Measurements from ENCODE around the gene SPAG8. TPM values are rescaled to one million over a fixed set of nuclear protein-coding genes. Genes with fewer than 3 reads are reported as not detected.

The SPAG8 gene
- total and polyA plus RNA-seq, 9 of the 15 experiments (the other 6 are each of a cell fraction or from before 2014, with no cell fraction given), result 0.03 to 0.47 (median 0.21) TPM

DNA sequence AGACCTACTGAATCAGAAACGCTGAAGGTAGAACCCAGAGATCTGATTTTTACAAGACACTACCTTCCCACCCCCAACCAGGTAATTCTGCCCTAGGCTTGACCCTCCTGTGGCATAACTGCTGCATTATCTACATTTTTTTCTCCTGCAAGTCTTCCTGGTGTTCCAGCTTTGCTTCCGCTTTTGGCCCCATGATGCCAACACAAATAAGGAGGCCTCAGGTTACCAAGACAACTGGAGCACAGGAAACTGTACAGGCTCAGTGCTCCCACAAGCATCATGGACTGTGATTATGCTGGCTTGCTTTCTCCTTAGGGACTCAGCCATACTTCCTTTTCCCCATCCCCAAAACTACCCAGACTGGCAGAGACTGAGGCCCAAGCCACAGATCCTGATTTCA, 51.4 kb downstream of the SPAG8 start:
- no peaks in the 10 kb centered on the region for H3K36me3 ChIP-seq (ENCODE audit: control insufficient read depth, insufficient read depth, low read length)
- intact Hi-C loops (cut with micrococcal nuclease) (no loop called here), in situ Hi-C loops (cut with MboI) (no loop called here)
- no peak for ATAC-seq
- no peak overlapping the region for H3K27ac ChIP-seq (ENCODE audit: extremely low read depth, low read depth, low read length)
- no peaks in the 10 kb centered on the region for H3K9me3 ChIP-seq (replicated peaks; ENCODE audit: control insufficient read depth, insufficient read depth, low read depth, low read length)
- TF ChIP-seq MCM7 (IDR thresholded peaks at IDR 0.05) (no peak), EP400 (IDR thresholded peaks at IDR 0.05) (no peak)
- TF ChIP-seq, protein P1, sequence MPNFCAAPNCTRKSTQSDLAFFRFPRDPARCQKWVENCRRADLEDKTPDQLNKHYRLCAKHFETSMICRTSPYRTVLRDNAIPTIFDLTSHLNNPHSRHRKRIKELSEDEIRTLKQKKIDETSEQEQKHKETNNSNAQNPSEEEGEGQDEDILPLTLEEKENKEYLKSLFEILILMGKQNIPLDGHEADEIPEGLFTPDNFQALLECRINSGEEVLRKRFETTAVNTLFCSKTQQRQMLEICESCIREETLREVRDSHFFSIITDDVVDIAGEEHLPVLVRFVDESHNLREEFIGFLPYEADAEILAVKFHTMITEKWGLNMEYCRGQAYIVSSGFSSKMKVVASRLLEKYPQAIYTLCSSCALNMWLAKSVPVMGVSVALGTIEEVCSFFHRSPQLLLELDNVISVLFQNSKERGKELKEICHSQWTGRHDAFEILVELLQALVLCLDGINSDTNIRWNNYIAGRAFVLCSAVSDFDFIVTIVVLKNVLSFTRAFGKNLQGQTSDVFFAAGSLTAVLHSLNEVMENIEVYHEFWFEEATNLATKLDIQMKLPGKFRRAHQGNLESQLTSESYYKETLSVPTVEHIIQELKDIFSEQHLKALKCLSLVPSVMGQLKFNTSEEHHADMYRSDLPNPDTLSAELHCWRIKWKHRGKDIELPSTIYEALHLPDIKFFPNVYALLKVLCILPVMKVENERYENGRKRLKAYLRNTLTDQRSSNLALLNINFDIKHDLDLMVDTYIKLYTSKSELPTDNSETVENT (CRISPR knock-in tag; IDR thresholded peaks at IDR 0.05), result no peak
- no peak overlapping the region for H3K4me3 ChIP-seq
- ChIA-PET CTCF (ENCODE audit: low intra/inter-chr PET ratio) (no interaction called here), POLR2A (interaction anchor here (0.6 to 1.2 kb wide), 2 partner anchors 11 to 75 kb away, joined by 3 to 5 read pairs; no protein-coding TSS in a partner anchor)
- H3K79me2 ChIP-seq (ENCODE audit: control insufficient read depth, insufficient read depth, low read length), result peaks cover 53% of the 10 kb centered on the region
- BruUV-seq (replicated peaks), result no TSS peak
- no peak for DNase-seq (ENCODE audit: extremely low read depth in 1 of 4, low spot score in 3 of 4)
- no peak overlapping the region for H3K9ac ChIP-seq (ENCODE audit: insufficient read depth in 1 of 2, low read depth in 2 of 2, low read length in 2 of 2)
- no peak for FAIRE-seq
- H4K20me1 ChIP-seq (replicated peaks; ENCODE audit: control insufficient read depth, insufficient read depth, low read length), result no peaks in the 10 kb centered on the region
- H3K4me1 ChIP-seq (replicated peaks in 1 of 2; ENCODE audit: control insufficient read depth in 2 of 2, insufficient read depth in 2 of 2, low read length in 2 of 2), result peaks cover 0 to 9% of the 10 kb centered on the region in 2 experiments; a peak in 3 of 5 replicates
- H2AFZ ChIP-seq (ENCODE audit: low read depth, low read length), result no peak overlapping the region
- no peak overlapping the region for H3K4me2 ChIP-seq (ENCODE audit: insufficient read depth, low read length)
- no peaks in the 10 kb centered on the region for H3K27me3 ChIP-seq (ENCODE audit: control insufficient read depth in 2 of 2, insufficient read depth in 2 of 2, low read length in 2 of 2)
- WGBS (ENCODE audit: insufficient coverage, low coverage, missing lambda C conversion rate), result 86% methylated on average over 2 of the region's 2 CpGs
- H3K9me1 ChIP-seq (ENCODE audit: control insufficient read depth, insufficient read depth, low read length), result no peaks in the 10 kb centered on the region

DNA sequence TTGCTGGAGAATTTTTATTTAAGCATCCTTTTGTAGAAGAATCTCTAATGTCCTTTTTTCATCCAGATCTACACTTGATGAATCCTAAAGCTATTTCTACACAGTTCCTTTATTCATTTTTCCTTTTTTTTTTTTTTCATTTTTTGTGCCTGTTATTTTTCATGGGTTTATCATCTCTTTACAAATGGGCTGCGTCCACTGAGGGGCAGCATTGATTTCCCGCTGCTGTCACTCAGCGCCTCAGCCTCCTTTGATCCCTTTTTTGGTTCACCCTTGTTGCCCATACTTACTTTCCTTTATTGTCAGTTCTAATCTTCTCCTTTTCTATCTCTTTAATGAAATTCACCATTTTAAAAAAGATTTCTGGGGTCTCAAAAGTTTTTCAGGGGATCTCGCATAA, 52.3 kb downstream of the SPAG8 start:
- no peak for FAIRE-seq
- Histone ChIP-seq H3K27ac (ENCODE audit: extremely low read depth, low read depth, low read length) (no peak overlapping the region), H3K79me2 (ENCODE audit: control insufficient read depth, insufficient read depth, low read length) (peaks cover 53% of the 10 kb centered on the region), H3K9me3 (replicated peaks; ENCODE audit: control insufficient read depth, insufficient read depth, low read depth, low read length) (no peaks in the 10 kb centered on the region), H3K36me3 (ENCODE audit: control insufficient read depth, insufficient read depth, low read length) (no peaks in the 10 kb centered on the region; the same call in 2 of the 3 replicates), H3K4me1 (replicated peaks in 1 of 2; ENCODE audit: control insufficient read depth in 2 of 2, insufficient read depth in 2 of 2, low read length in 2 of 2) (peaks cover 3 to 9% of the 10 kb centered on the region in 2 experiments; a peak in 3 of 5 replicates), H3K4me2 (ENCODE audit: insufficient read depth, low read length) (no peak overlapping the region), H3K9me1 (ENCODE audit: control insufficient read depth, insufficient read depth, low read length) (no peaks in the 10 kb centered on the region), H3K27me3 (ENCODE audit: control insufficient read depth in 2 of 2, insufficient read depth in 2 of 2, low read length in 2 of 2) (no peaks in the 10 kb centered on the region), H3K4me3 (no peak overlapping the region), H4K20me1 (replicated peaks; ENCODE audit: control insufficient read depth, insufficient read depth, low read length) (no peaks in the 10 kb centered on the region), H3K9ac (ENCODE audit: insufficient read depth in 1 of 2, low read depth in 2 of 2, low read length in 2 of 2) (no peak overlapping the region), H2AFZ (ENCODE audit: low read depth, low read length) (no peak overlapping the region)
- in situ Hi-C loops (cut with MboI), result no loop called here
- ATAC-seq, result no peak
- DNase-seq (ENCODE audit: extremely low read depth in 1 of 4, low spot score in 3 of 4), result no peak
- WGBS (ENCODE audit: insufficient coverage, low coverage, missing lambda C conversion rate), result 74% methylated on average over 4 of the region's 4 CpGs
- TF ChIP-seq, protein P2, sequence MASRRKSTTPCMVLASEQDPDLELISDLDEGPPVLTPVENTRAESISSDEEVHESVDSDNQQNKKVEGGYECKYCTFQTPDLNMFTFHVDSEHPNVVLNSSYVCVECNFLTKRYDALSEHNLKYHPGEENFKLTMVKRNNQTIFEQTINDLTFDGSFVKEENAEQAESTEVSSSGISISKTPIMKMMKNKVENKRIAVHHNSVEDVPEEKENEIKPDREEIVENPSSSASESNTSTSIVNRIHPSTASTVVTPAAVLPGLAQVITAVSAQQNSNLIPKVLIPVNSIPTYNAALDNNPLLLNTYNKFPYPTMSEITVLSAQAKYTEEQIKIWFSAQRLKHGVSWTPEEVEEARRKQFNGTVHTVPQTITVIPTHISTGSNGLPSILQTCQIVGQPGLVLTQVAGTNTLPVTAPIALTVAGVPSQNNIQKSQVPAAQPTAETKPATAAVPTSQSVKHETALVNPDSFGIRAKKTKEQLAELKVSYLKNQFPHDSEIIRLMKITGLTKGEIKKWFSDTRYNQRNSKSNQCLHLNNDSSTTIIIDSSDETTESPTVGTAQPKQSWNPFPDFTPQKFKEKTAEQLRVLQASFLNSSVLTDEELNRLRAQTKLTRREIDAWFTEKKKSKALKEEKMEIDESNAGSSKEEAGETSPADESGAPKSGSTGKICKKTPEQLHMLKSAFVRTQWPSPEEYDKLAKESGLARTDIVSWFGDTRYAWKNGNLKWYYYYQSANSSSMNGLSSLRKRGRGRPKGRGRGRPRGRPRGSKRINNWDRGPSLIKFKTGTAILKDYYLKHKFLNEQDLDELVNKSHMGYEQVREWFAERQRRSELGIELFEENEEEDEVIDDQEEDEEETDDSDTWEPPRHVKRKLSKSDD (conservative IDR thresholded peaks at IDR 0.05; ENCODE audit: low read length), result no peak
- no peak for TF ChIP-seq SMARCB1 (IDR thresholded peaks at IDR 0.05; ENCODE audit: insufficient read length, low read depth)
- TF ChIP-seq, protein P3, sequence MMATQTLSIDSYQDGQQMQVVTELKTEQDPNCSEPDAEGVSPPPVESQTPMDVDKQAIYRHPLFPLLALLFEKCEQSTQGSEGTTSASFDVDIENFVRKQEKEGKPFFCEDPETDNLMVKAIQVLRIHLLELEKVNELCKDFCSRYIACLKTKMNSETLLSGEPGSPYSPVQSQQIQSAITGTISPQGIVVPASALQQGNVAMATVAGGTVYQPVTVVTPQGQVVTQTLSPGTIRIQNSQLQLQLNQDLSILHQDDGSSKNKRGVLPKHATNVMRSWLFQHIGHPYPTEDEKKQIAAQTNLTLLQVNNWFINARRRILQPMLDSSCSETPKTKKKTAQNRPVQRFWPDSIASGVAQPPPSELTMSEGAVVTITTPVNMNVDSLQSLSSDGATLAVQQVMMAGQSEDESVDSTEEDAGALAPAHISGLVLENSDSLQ (IDR thresholded peaks at IDR 0.05), result peak; percentile 48
- CTCF ChIA-PET (ENCODE audit: low intra/inter-chr PET ratio), result no interaction called here
- no TSS peak for BruUV-seq (replicated peaks)
- POLR2A ChIA-PET, result interaction anchor here (0.6 to 1.2 kb wide), 2 partner anchors 12 to 152 kb away, joined by 3 to 5 read pairs; no protein-coding TSS in a partner anchor
- intact Hi-C loops (cut with micrococcal nuclease), result no loop called here

Measured in K562 (cell line).